Measurements from ENCODE around the gene MYO16.

DNA sequence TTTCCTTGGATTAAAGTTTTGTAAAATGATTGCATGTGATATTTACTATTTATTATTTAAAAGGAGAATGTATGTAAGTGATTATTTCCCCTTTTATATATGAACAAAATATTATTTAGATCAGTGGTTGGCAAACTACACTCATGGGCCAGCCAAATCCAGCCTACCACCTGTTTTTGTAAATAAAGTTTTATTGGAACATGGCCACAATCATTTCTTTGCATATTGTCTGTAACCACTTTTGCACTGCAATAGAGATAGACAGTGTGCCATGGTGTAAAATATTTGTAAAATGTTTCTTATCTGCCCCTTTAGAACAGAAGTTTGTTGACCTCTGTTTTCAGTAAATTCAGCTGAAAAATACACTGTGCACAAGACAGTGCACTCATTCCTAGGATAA is 426.4 kb downstream of the MYO16 start:
- TF ChIP-seq POLR2AphosphoS5 (IDR thresholded peaks at IDR 0.05; ENCODE audit: low read depth, low read length) = no peak
- no peak for TF ChIP-seq TAF1 (IDR thresholded peaks at IDR 0.05; ENCODE audit: low read depth, low read length)
- TF ChIP-seq POLR2A (IDR thresholded peaks at IDR 0.05; ENCODE audit: low read depth, low read length) = no peak
- TF ChIP-seq SPI1 (IDR thresholded peaks at IDR 0.05; ENCODE audit: low read depth, low read length) = no peak
- TF ChIP-seq POU2F2 (IDR thresholded peaks at IDR 0.05; ENCODE audit: low read depth, low read length) = no peak

Measured in GM12891 (cell line).